GM18505 (cell line): ENCODE measurements around the gene MARCHF3.

ENCODE experiments used
- ATAC-seq: cut with Tn5 transposase; IDR thresholded peaks from one replicate; pipeline ENCODE4 v1.9.1; 2021; ENCODE audit not compliant: unreplicated experiment
- POLR2A ChIP-seq: IDR thresholded peaks from 4 replicates; pipeline ENCODE4 v1.6.1; 2011; ENCODE audit warnings: borderline replicate concordance; ENCODE audit not compliant: insufficient read depth, insufficient read length; ENCODE audit errors: extremely low read depth

MARCHF3 gene

DNA sequence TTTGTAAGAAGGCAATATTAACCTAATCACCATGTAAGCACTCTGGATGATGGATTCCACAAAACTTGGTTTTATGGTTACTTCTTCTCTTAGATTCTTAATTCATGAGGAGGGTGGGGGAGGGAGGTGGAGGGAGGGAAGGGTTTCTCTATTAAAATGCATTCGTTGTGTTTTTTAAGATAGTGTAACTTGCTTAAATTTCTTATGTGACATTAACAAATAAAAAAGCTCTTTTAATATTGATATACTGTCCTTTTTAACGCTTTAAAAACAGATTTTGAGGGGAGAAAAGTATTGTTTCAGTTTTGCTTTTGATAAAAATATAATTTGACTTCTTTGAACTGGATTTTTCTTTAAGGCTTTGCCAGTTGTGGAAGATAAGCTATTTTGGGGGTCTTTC lies 193.6 kb downstream of the MARCHF3 start:
- ATAC-seq, result no peak

DNA sequence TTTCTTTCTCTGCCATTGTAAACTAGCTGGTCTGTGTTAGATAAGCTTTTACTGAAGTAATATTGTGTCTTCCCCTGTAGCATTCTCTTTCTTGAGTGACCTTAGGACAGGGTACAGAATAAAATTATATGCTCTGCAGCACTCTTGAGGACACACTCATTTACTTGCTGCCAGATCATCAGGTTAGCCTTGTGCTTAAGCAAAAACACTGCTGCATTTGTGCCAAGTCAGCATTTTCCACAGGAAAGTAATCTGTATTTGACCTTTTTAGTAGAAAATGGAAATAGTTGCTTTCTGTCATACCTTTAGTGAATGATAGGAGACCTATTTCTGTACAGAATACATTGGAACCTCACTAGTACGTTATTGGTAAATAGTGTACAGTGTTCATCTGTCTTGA lies 199.2 kb downstream of the MARCHF3 start:
- TF ChIP-seq POLR2A, result no peak
- no peak for ATAC-seq

More for the DNA sequence above, 193.6 kb downstream of the MARCHF3 start:
- no peak for TF ChIP-seq POLR2A

DNA sequence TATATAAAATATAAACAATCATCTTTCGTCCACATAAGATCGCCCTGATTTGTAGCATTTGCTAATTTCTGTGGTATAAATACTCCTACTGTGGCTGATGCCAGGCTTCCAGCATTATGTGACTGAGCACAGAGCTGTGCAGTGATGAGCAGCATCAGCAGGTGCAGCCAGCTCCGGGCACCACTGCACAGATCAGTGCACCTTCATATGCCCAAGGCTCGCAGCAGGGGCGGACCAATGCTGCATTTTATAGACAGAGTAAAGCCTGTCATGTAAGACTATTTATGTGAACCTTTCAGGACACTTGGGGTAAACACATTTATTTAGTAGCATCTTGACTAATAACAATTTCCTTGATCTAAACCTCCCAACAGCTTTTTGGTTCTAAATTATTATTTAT lies 200.3 kb downstream of the MARCHF3 start:
- no peak for ATAC-seq
- TF ChIP-seq POLR2A, result no peak

GRCh38 chr5:126829098-126829497 lies 201.3 kb downstream of the MARCHF3 start:
- ATAC-seq, result no peak
- TF ChIP-seq POLR2A, result no peak

- ATAC-seq, result no peak
- TF ChIP-seq POLR2A, result no peak
Observed at GRCh38 chr5:126826619-126827215, 203.6 kb downstream of the MARCHF3 start.

DNA sequence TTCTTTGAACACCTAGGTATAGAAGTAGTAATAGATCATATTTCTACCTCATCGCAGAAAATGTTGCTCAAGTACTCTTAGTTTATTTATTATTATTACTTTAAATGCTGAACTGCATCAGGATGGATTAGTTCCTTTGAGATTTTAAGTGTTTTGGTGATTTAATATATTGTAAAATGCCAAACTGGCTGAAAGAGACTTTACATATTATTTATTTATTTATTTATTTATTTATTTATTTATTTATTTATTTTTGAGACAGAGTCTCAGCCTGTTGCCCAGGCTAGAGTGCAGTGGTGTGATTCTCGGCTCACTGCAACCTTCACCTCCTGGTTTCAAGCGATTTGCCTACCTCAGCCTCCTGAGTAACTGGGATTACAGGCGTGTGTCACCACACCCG lies 211.1 kb downstream of the MARCHF3 start:
- TF ChIP-seq POLR2A, result no peak
- ATAC-seq, result no peak

DNA sequence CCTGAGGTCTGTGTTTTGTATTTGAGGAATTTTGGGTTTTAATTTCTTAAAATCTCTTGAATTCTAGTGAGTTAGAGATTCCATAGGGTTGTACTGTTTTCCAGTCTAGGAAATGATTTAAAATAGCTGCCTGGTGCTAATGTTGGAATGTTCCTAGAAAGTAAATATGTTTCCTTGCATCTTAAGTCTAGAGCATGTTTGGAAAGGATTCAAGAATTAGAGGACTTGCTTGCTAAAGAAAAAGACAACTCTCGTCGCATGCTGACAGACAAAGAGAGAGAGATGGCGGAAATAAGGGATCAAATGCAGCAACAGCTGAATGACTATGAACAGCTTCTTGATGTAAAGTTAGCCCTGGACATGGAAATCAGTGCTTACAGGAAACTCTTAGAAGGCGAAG lies 211.6 kb downstream of the MARCHF3 start:
- no peak for ATAC-seq
- TF ChIP-seq POLR2A, result no peak
